ENCODE data around the gene NUDT22. TPM values are rescaled to one million over a fixed set of nuclear protein-coding genes. Genes with fewer than 3 reads are reported as not detected.

NUDT22 gene
- total RNA-seq, 1 donor, result 39.0 TPM

GRCh38 chr11:64246871-64247728, 21.0 kb downstream of the NUDT22 start, which contains the start of gene PPP1R14B:
Gene PPP1R14B, minus strand, starts transcription at chr11:64246943. Its CDS starts 270 bp downstream, at chr11:64246673.
- peak; percentile 76 for DNase-seq (ENCODE audit: low read depth)
- peak within 1 kb of the TSS; percentile 93 for H3K4me3 ChIP-seq (ENCODE audit: low read depth, low read length)
- TF ChIP-seq, protein P1, sequence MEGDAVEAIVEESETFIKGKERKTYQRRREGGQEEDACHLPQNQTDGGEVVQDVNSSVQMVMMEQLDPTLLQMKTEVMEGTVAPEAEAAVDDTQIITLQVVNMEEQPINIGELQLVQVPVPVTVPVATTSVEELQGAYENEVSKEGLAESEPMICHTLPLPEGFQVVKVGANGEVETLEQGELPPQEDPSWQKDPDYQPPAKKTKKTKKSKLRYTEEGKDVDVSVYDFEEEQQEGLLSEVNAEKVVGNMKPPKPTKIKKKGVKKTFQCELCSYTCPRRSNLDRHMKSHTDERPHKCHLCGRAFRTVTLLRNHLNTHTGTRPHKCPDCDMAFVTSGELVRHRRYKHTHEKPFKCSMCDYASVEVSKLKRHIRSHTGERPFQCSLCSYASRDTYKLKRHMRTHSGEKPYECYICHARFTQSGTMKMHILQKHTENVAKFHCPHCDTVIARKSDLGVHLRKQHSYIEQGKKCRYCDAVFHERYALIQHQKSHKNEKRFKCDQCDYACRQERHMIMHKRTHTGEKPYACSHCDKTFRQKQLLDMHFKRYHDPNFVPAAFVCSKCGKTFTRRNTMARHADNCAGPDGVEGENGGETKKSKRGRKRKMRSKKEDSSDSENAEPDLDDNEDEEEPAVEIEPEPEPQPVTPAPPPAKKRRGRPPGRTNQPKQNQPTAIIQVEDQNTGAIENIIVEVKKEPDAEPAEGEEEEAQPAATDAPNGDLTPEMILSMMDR (IDR thresholded peaks at IDR 0.05; ENCODE audit: insufficient read depth, low read length), result peak; percentile 4

DNA sequence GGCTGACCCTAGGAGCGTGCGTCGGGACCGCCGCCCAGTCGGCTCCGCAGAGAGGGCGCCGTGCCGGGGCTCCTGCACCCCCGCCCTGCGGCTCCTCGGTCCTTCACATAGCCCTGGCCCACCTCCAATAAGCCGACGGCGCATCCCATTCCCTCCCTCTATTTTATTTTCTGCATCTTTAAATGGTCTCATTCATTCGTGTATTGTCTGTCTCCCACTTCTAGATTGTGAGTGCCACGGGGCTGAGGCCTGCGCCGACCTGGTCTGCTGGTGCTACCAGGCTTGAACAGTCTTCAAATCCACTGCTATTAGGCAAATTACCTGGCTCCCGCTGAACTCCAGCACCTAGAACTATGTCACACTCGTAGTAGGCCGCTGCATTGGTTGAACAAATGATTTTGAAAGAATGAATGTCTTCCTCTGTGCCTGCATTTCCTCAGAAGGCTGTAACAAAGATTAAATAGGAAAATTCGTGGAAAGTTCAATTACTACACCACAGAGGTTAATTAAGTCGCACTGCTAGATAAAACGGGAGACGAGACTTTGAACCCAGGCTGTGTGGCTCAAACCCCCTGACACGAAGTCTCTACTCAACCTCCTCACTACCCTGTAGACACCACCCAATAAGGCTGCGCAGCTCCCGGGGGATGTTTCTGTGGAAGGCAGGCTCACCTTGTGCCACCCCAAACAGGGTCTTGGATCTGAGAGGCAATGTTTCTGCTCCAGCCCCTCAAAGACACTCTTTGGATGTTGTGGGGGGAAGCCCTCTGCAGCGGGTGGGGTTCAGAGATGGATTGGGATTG, 21.9 kb downstream of the NUDT22 start:
- DNase-seq (ENCODE audit: low read depth), result no peak
- H3K4me3 ChIP-seq (ENCODE audit: low read depth, low read length), result peak overlapping the region; percentile 82
- TF ChIP-seq, protein P1 (IDR thresholded peaks at IDR 0.05; ENCODE audit: insufficient read depth, low read length), result no peak

GRCh38 chr11:64248578-64248977, 22.5 kb downstream of the NUDT22 start:
- no peak for DNase-seq (ENCODE audit: low read depth)
- TF ChIP-seq, protein P1 (IDR thresholded peaks at IDR 0.05; ENCODE audit: insufficient read depth, low read length), result no peak

DNA sequence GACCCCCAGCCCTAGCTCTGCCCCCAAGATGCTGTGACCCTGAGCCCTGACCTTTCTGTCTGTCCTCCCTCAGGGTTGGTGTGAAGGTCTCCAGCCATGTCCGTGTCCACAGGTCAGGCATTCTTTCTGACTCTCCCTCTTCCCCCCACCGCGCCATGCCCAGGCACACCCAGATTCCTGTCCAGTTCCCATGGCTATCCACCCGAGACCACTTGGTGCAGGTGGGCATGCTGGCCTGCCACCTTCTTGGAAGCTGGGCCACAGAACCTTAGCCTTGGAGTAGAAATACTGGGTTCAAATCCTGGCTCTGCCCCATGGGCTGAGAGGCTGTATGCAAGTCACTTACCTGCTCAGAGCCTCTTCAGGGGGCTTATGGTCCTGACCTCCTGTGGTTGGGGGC, 23.0 kb downstream of the NUDT22 start:
- DNase-seq (ENCODE audit: low read depth), result no peak
- TF ChIP-seq, protein P1 (IDR thresholded peaks at IDR 0.05; ENCODE audit: insufficient read depth, low read length), result no peak
- H3K4me3 ChIP-seq (ENCODE audit: low read depth, low read length), result no peak overlapping the region

More at GRCh38 chr11:64248578-64248977, 22.5 kb downstream of the NUDT22 start:
- no peak overlapping the region for H3K4me3 ChIP-seq (ENCODE audit: low read depth, low read length)

GRCh38 chr11:64249563-64250414, 23.7 kb downstream of the NUDT22 start:
- TF ChIP-seq, protein P1 (IDR thresholded peaks at IDR 0.05; ENCODE audit: insufficient read depth, low read length), result no peak
- no peak for DNase-seq (ENCODE audit: low read depth)
- no peak overlapping the region for H3K4me3 ChIP-seq (ENCODE audit: low read depth, low read length)

DNA sequence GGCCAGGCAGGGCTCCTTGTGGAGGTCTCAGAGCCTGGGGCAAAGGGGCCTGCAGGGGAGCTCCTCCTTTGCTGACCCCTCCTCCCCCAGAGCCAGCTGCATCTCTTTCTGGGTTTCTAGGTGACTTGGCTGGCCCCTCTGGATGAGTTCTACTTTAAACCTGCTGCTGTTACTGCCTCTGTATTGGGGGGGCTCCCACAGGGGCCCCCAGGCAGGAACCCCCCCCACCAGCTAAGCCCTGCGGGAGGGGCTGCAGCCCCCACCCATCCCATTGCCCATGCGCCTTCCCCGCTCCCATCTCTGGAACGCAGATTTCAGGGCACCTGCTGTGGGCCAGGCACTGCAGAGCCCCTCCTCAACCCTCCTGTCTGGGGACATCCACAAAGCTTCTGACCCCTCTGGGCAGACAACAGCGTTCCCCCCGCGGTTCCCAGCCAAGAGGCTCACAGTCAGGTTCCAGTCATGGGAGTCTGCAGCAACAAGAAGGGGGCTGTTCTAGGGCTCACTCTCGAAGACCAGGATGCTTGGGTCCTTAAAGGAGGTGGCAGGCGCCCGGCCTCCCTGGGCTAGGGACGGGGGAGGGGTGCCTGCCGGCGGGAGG, 24.4 kb downstream of the NUDT22 start:
- H3K4me3 ChIP-seq (ENCODE audit: low read depth, low read length), result peak overlapping the region; percentile 72
- TF ChIP-seq, protein P1 (IDR thresholded peaks at IDR 0.05; ENCODE audit: insufficient read depth, low read length), result no peak
- no peak for DNase-seq (ENCODE audit: low read depth)
